ENCODE measurements around the gene DOC2B.

DOC2B gene

DNA sequence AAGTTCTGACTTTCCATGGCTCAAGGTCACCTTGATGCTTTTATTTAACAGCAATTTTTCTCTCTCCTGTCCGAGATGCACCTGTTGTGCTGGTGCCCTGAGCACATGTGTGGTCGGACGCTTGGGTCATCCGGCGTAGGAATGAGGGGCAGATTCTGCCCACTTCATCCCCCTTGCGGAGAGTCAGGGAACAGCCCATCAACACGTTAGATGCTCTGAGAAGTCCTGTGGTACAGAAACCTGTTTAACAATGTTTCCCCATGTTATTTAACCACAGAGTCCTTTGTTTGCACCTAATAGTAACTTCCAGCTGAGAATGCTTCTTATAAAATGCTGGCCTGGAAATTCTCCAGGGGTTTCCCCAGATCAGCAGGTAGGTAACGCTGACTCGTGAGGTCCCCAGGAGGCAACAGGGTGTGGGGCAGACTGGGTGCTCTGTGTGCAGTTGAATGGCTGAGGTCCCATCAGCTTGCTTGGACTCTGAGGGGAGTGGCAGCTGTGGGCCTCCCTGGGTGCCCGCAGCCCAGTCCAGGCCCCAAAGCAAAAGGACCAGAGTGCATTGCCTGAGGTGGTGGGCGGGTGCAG is 17.8 kb downstream of the DOC2B start:
- no peak for DNase-seq (ENCODE audit: low read depth in 2 of 2)

DNA sequence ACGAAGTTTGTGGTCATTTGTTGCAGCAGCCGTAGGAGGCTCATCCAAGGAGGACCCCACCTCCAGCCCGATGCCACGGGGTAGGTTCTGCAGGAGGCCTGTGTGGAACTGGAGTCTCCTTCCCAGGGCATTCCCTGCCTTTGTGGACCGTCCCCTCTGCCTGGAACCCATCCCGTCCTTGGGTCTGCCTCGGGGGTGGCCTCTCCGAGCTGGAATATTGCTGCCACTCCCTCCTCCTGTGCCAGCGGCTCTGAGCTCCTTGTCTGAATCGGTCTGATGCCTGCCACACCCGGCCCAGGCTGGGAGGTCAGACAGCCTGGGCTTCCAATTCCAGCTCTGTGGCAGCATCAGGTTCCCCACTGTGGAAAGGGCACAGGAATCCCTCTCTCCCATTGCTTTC is 18.8 kb downstream of the DOC2B start:
- DNase-seq (ENCODE audit: low read depth in 2 of 2) = no peak

DNA sequence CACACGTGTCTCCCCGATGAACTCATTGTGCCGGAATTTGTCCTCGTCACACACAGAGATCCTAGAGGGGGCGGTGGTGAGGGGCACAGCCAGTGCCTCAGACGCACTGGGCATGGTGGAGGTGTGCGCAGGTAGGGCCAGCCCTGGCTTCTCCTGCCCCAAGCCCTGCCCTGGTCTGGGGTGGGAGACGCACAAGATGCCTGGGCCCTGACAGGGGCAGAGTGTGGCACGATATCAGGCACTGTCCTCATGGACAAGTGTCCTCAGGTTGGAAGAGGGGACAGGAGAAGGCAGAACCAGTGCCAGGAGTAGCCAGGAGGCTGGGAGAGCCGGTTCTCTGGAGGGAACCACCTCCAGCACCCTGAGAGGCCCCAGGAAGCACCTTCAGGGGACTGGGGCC is 20.0 kb downstream of the DOC2B start:
- no peak for DNase-seq (ENCODE audit: low read depth in 2 of 2)

DNA sequence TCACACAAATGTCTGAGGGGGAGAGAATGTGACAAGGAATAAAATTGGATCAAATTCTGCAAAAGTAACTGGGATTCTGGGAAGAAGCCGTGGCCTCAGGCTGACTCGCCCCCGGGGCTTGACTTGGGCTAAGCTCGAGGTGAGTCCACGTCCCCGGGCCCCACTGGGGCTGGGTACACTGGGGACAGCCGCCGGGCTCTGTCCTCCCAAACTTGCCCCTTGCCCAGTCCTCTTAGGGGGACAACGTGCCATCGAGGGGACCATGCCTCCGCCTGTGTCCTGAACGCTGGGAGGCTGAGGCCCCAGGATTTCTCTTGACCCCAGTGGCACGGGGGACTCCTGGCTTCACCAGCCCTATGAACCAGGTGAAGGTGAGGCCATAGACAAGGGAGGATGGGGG is 21.1 kb downstream of the DOC2B start:
- no peak for DNase-seq (ENCODE audit: low read depth in 2 of 2)

DNA sequence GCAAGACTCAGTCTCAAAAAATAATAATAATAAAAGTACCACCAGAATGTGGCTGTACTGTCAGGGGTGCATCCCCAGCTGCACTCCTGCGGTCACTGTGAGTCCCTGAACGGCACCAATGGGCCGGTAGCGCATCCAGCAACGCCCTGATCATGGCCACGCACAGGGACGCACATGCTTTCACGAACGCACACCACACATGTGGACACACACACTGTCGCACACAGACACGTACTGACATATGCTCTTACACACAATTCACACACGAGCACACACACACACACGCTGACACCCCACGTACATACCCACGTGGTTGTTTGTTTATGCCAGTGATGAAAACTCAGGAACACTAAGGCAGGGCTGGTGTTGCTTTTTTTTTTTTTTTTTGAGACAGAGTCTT is 21.8 kb downstream of the DOC2B start:
- no peak for DNase-seq (ENCODE audit: low read depth in 2 of 2)

DNA sequence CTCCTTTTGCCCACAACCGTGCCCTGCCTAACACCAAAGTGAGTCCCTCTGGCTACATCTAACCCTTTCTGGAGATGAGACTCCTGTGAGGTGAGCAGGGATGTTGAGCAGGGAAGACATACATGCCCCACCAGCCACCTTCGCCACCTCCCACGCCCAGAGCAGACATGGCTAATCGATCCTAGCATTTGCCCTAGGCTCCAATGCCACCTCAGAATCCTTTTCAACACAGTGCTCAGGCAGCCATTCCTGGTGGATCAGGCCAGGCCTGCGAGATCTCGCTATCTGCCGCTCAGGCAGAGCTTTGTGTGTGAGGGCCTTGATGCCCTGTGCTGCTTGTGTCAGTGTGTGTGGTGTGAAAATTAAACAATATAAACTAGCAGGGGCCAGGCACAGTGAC is 23.1 kb downstream of the DOC2B start:
- no peak for DNase-seq (ENCODE audit: low read depth in 2 of 2)

DNA sequence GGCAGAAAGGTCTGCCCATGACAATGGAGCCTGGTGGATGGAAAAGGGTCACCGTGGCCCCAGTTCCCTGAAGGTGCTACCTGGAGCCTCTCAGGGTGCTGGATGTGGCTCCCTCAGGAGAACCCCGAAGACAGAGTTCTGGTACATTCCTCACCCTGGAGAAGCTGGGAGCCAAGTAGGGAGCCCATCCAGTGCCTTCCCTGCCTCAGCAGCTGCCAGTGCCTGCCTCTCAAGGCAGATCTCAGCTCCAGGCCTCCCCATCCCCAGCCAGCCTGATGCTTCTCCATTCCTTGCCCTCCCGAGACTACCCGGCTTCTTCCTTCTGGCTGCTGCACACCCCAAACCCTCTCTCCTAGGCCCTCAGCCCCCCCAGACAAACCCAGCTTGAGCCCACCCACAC is 23.5 kb downstream of the DOC2B start:
- DNase-seq (ENCODE audit: low read depth in 2 of 2) = no peak

DNA sequence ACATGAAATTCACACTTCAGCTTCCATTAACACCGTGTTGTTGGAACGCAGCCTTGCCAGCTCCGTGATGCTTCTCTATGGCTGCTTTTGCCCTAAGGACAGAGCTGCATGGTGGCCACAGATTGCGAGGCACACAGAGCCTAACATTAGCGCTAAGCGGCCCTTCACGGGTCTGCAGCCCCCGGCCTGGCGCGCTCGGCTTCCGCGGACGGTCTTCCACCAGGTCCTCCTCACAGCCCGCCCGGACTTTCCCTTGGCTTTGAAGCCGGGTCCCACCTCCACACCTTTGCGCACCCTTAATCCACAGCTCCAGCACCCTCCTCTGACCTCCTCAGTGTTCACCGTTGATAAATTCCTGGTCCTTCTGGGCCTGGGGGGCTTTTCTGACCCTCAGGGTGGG is 24.5 kb downstream of the DOC2B start:
- DNase-seq (ENCODE audit: low read depth in 2 of 2) = no peak

DNA sequence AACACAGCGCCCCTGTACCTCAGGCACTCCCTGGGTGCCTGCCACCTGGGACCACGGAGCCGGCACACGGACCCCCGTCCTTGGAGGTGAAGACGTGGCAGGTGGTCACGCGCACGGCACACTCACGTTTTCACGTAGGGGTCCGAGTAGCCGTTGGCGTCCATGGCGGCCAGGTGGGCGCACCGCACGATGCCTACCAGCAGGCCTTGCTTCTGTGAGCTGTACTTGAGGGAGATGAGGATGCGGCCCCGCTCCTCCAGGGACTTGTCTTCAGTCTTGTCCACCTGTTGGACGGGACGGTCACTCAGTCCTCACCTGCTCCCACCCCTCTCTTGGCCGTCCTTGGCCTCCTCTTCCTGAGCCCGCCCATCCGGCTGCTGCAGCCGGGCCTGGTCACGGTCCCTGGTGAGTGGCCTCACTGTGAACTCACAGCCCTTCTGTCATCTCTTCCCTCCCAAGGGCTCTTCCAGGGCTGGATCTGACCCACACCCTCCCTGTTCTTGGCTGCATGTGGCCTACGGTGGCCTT is 25.3 kb downstream of the DOC2B start:
- no peak for DNase-seq (ENCODE audit: low read depth in 2 of 2)

DNA sequence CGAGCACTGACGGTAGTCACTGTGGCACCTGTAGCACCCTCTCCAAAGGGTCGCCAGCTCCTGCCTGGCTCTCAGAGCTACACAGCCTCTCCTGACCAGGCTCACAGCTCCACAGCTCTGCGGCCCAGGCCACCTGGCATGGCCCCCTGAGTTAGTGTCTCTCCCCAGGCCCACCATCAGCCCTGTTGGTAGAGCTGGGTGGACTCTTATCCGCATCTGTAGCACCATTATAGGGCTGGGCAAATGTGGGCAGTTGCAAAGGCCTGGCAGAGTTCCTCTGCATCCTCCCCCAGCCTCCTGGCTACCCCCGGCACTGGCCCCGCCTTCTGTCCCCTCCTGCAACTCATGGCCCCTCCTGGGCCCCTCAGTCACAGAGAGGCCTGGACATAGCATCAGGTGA is 25.9 kb downstream of the DOC2B start:
- DNase-seq (ENCODE audit: low read depth in 2 of 2) = no peak

DNA sequence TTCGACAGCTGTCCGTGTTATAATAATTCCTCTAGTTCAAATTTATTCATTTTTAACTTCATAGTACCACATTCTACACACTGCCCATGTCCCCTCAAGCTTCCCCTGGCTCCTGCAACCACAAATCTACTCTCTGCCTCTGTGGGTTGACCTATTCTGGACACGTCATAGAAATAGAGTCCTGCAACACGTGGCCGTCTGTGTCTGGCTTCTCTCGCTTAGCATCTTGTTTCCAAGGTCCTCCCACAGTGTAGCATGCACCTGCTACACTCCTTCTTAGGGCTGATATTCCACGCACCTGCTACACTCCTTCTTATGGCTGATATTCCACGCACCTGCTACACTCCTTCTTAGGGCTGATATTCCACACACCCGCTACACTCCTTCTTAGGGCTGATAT is 27.6 kb downstream of the DOC2B start:
- DNase-seq (ENCODE audit: low read depth in 2 of 2) = no peak

DNA sequence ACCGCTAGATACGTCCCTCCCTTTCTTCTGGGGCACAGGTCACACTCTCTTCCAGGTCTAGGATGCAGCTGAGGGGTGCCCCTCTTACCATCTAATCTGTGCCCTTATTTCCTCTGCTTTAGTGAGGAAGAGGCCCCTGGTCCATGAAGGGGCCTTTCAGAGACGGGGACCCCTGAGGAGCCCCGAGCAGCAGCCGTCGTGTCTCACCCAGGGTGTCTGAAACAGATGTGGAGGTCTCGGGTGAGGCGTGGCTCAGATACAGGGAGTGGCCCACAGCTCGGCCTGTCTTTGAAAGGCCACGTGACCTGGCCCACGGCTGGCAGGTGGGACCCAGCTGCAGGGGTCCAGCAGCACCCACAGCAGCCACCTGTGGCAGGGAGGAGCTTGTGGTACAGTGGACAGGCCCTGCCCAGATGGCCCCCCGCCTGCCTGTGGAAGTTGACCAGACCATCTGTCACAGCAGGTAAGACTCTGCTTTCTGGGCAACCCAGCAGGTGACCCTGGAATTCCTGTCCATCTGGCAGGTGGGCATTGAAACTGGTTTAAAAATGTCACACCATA is 28.5 kb downstream of the DOC2B start:
- DNase-seq (ENCODE audit: low read depth in 2 of 2) = no peak

DNA sequence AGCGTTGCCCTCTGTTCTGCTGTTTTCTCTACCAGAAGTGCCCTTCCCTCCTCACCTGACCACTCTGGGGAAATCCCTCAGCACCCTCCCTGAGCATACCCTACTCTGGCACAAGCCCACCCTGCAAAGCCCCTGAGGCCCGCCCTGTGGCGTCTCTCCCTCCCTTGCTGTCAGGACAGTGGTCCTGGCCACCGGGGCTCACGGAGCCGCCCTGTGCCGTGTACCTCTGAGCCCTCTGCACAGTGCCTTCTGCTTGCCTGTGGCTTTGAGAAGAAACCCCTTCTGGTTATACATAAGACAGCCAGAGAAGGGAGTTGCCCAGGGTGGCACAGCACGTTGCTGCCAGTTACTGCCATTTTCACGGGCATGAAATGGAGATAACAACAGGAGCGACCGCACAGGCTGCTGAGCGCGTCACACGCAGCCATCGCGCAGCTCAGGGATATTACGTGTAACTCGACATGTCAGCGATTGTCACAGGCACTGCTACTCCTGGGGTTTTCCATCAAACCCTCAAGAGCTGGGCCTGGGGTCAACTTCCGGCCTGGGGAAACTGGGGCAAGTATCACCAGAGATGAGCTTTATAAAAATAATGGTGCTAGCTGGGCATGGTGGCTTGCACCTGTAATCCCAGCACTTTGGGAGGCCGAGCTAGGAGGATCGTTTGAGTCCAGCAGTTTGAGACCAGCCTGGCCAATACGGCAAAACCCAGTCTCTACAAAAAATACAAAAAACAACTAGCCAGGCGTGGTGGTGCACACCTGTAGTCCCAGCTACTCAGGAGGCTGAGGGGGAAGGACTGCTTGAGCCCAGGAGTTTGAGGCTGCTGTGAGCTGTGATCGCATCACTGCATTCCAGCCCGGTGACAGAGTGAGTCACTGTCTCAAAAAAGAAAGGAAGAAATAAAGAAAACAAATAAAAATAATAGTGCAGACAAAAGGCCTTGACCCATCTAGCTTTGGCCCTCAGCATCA is 29.3 kb downstream of the DOC2B start:
- no peak for DNase-seq (ENCODE audit: low read depth in 2 of 2)

DNA sequence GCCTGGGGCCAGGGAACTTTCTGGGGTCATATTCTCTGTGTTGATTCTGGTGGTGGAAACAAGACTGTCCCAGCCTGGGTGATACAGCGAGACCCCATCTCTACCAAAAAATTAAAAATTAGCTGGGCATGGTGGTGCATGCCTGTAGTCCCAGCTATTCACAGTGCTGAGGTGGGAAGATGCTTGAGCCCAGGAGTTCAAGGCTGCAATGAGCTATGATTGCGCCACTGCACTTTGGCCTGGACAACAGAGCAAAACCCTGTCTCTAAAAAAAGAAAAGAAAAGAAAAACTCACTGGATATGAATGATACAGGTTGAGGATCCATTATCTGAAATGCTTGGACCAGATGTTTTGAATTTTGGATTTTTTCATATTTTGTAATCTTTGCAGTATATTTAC is 30.4 kb downstream of the DOC2B start:
- no peak for DNase-seq (ENCODE audit: low read depth in 2 of 2)

DNA sequence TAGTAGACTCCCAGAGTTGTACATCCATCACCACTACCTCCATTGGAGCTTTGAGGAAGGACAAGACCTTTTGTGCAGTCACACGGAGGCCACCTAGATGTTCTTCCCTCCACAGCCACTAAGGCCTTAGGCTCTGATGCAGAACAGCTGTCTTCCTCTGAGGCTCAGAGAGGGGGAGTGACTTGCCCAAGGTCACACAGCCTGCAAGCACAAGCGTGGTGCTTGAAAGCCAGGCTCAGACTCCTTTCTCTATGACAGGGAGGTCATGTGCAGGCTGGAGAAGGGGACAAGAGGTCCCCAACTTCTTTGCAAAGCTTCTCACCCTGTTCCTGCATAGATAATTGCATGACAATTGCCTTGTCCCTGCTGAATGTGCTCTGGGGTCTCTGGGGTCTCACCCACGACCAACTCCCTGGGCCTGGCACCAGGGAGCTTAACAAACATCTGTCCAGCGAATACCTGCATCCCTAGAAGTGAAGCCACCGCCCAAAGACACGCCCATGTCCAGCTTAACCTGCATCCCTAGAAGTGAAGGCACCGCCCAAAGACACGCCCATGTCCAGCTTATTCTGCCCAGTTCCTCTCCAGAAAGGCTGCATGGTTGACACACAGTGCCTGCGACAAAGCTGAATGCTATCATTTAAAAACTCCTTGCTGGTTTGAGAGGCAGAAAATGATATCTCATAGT is 31.4 kb downstream of the DOC2B start:
- DNase-seq (ENCODE audit: low read depth in 2 of 2) = no peak

DNA sequence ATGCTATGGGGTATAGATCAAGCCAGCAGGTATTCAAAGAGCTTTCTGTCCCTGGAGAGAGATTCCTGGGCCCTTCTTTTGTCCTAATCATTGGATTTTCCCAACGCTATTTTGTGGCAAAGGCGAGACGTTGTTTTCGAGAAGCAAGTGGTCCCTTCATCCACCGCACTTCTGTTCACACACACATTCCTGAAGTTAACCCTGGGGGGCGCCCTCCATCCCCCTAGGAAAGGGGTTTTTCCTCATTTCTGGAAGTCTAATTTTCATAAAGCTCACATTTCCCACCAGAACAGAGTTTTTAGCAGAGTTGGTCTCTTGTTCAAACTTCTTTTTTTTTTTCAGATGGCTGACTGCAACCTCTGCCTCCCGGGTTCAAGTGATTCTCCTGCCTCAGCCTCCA is 32.2 kb downstream of the DOC2B start:
- DNase-seq (ENCODE audit: low read depth in 2 of 2) = no peak

DNA sequence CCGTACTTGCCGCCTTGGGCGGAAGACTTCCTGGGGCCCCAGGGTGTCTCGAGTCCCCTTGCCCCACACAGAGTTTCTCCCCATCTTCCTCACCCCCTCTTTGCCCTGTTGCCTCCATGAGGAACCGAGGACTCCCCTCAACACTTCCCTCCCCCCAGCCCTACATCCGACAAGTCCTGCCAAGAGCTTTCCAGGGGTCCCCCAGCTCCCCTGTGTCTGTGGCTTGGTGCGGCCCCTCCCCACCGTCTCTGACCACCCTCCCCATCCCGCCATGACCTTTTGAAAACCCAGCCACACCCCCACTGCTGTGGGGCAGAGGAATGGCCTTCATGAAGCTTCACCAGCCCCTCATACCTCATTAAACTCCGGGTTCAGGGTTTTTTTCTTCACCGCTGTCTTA is 32.7 kb downstream of the DOC2B start:
- no peak for DNase-seq (ENCODE audit: low read depth in 2 of 2)

DNA sequence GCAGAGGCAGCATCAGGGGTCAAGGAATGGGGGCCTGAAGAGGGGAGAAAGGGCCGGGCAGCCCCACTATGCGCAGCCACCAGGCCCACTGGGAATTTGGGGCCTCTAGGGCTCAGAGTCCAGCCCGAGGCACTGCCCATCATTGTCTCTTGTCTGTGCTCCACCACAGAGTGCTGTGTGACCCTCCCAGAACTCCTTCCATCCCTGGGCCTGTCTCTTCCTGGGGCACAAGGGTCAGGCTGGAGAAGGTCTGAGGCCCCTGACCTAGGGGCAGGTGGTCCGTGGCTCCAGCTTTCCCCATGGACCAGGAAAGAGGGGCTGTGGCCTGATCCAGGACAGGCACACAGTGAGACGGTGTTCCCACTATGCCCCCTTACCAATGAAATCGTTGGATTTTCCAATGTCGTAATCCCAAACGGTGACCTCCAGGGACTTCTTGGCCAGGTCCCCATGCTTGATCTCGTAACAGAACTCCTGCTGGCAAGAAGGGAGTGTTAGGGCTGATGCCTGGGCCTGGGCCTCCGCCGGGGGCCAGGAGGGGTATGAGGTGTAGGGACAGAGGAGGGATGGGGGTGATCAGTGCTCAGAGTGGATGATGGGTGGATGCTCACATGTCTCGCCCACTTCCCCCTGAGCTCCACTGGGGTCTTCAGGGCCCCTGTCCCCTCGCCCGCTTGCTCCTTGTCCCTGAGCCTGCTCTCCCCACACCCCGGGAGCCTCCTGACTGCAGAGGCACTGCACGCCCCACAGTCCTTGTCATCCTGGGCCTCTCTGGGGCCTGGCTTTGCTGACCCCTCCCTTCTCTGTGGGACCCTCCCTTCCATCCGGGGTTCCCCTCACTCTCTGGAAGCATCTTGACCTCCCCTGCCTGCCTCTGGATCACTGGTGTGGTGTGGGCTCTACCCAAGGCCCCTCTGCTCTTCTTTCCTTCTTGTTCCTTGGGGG is 33.4 kb downstream of the DOC2B start:
- no peak for DNase-seq (ENCODE audit: low read depth in 2 of 2)

DNA sequence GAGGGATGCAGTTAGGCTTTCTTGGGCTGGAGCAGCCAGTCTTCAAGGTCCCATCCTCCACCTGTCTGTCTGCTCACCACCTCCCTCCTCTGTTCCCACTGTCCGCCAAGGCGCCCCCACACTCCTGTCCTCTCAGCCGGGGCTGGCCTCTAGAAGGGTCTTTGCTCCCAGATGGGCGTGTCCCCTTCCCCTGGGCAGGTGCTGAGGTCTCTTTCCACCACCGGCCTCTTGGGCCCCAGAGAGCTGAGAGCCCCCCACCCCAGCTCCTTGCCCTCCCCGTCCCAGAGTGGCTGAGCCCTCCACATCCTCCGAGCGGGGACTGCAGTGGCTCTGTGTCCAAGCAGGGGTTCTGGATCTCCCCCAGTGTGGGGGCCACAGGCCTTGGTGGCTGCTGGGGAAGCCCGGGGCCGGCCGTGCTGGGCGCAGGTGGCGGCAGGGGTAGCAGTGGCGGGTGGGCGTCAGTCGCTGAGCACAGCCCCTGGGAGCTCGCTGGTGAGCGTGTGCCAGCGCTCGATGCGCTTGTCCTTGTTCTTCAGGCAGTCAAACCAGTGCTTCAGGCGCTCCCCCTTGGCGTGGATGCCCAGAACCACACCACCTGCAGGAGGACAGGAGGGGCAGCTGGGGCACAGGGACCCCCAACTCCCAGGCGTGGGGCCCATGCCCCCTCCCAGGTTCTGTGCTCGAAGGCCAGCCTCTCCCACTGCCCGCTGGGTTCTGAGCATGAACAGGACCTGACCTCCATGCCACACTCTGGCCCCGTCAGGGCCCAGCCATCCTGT is 34.3 kb downstream of the DOC2B start:
- no peak for DNase-seq (ENCODE audit: low read depth in 2 of 2)

DNA sequence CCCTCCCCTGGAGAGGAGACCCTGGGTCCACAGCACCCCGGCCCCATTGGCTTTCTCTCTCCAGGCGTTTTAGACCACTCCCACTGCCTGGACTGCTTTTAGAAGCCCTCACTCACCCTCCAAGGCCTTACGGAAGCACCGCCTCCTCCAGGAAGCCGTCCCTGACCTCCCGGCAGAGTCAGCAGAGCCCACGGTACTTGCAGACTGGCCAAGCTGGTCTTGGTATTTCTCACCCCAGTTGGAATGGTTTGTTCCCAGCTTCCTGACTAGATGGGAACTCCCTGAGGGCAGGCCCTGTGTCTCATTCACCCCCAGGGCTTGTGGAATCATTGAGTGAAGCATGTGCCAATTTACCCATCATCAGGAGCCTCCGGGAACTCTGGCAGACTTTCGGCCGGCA is 34.9 kb downstream of the DOC2B start:
- DNase-seq (ENCODE audit: low read depth in 2 of 2) = no peak
